Measurements from ENCODE around the gene CHMP4B.

Gene CHMP4B

DNA sequence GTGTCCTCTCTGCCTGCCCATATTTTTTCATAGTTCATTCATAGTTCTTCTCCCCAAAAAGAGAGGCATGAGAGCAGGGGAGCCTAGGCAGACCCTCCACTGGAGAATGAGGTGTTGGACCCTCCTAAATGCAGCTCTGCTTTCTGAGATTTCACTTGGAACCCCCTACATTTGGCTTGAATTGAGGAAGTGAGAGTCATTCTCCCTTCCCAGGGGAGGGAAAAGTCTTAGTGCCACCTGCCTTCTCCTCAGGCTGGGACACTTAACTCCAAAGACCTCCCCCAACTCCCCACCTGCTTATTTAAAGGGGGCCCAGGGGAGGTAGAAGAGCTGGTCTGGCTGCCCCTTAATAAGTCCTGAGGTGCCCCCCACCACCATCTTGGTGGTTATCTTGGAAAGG lies 78.2 kb downstream of the CHMP4B start:
- DNase-seq (ENCODE audit: low spot score) = no peak
- Histone ChIP-seq H3K4me3 (no peak overlapping the region), H3K27ac (no peak overlapping the region)
- TF ChIP-seq, protein P1, sequence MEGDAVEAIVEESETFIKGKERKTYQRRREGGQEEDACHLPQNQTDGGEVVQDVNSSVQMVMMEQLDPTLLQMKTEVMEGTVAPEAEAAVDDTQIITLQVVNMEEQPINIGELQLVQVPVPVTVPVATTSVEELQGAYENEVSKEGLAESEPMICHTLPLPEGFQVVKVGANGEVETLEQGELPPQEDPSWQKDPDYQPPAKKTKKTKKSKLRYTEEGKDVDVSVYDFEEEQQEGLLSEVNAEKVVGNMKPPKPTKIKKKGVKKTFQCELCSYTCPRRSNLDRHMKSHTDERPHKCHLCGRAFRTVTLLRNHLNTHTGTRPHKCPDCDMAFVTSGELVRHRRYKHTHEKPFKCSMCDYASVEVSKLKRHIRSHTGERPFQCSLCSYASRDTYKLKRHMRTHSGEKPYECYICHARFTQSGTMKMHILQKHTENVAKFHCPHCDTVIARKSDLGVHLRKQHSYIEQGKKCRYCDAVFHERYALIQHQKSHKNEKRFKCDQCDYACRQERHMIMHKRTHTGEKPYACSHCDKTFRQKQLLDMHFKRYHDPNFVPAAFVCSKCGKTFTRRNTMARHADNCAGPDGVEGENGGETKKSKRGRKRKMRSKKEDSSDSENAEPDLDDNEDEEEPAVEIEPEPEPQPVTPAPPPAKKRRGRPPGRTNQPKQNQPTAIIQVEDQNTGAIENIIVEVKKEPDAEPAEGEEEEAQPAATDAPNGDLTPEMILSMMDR (IDR thresholded peaks at IDR 0.05) = no peak

DNA sequence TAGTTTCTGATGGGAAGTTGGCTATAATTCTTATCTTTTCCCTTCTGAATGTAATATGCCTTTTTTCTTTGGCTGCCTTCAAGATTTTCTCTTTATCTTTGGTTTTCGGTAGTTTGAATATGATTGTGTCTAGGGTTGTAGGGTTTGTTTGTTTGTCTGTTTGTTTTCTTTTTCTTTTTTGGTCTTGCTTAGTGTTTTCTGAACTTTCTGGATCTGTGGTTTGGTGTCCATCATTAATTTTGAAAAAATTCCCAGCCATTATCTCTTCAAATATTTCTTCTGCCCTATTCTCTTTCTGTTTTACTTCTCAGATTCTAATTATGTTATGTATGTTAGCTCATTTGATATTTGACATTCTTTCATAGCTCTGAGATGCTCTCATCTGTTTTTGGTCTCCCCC lies 79.4 kb downstream of the CHMP4B start:
- no peak for DNase-seq (ENCODE audit: low spot score)
- no peak overlapping the region for H3K27ac ChIP-seq
- no peak overlapping the region for H3K4me3 ChIP-seq
- TF ChIP-seq, protein P1 (IDR thresholded peaks at IDR 0.05) = no peak

DNA sequence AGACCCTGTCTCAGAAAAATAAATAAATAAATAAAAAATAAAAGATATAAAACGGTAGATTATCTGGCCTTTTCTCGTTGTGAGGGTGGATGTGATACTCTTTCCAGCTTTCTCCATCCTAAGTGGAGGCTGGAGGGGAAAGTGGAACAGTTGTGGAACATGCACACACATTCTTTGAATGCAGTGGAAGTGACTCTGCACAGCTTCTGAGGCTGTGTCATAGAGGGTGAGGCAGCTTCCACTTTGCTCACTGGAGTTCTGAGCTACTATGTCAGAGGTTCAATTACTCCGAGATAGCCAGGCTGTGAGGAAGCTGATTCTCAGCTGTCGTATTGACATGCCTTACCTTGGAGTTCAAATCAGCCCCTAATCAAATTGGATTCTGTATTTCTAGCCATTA lies 82.2 kb downstream of the CHMP4B start:
- TF ChIP-seq, protein P1 (IDR thresholded peaks at IDR 0.05) = no peak
- DNase-seq (ENCODE audit: low spot score) = no peak
- H3K27ac ChIP-seq = no peak overlapping the region
- H3K4me3 ChIP-seq = no peak overlapping the region

DNA sequence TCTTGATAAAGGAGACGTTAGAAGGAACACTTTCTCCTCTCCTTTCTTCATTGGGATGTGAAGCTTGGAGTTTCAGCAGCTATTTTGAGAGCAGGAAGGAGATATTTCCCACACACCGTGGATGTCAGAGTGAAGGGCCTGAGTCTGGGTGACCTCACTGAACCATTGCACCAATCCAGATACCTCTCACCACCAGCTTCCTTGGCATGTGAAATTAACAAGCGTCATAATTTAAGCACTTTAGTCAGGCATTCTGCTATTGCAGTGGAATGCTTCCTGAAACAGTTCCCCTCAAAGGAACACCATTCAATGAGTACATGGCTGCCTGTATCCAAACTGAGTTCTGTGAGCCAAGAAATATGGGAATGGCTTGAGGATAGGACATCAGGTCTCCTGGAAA lies 83.7 kb downstream of the CHMP4B start:
- Histone ChIP-seq H3K27ac (no peak overlapping the region), H3K4me3 (no peak overlapping the region)
- no peak for DNase-seq (ENCODE audit: low spot score)
- TF ChIP-seq, protein P1 (IDR thresholded peaks at IDR 0.05) = no peak

DNA sequence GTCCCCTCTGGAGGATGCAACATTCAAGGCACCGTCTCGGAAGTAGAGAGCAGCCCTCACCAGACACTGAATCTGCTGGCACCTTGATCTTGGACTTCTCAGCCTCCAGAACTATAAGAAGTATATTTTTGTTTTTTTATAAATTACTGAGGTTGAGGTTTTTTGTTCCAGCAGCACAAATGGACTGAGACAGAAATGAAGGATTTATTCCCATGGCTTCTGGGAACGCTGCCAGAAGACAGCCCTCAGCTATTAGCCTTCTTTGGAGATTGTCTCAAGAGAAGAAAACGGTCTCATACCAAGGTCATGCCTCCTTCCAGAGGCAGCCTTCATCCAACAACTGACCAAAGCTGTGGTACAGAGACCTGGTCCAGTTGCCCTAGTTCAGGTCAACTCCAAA lies 85.4 kb downstream of the CHMP4B start:
- DNase-seq (ENCODE audit: low spot score) = no peak
- no peak overlapping the region for H3K27ac ChIP-seq
- no peak overlapping the region for H3K4me3 ChIP-seq
- TF ChIP-seq, protein P1 (IDR thresholded peaks at IDR 0.05) = no peak

DNA sequence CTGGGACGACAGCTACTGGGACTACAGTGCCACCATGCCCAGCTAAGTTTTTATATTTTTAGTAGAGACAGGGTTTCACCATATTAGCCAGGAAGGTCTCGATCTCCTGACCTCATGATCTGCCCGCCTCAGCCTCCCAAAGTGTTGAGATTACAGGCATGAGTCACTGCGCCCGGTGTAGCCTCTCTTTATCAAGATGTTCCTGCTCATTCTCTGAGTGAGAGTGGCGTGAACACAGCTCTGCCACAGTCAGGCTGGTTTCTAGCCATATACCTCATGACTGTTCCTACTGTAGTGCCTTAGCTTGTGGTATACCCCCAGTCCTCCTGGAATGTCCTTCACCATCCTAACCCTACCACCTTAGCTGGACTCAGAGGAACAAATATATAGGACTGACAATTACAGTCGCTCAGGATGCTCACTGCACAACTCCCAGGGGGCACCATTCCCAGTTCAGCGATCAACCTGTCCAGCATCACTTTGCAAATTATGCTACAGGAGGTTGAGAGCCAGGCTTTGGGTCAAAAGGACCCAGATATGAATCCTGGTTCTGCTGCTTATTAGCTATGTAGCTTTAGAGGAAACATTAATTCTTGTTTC lies 86.3 kb downstream of the CHMP4B start:
- no peak for DNase-seq (ENCODE audit: low spot score)
- H3K4me3 ChIP-seq = no peak overlapping the region
- H3K27ac ChIP-seq = no peak overlapping the region
- TF ChIP-seq, protein P1 (IDR thresholded peaks at IDR 0.05) = no peak

DNA sequence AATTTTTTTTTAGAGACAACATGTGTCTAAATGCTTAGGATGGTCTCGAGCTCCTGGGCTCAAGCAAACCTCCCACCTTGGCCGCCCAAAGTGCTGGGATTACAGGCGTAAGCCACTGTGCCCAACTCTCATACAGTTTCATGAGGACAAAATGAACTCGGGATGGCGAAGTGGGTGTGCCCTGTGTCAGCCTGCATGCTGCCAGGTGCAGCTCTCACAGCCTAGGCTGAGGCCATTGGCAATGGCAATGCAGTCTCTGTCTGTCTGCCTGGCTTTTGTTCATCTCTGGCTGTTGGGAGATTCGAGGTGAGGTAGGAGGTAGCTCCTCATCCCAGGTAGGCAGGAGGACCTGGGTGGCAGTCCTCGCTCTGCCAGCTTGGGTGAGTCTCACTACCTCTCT lies 88.0 kb downstream of the CHMP4B start:
- no peak overlapping the region for H3K4me3 ChIP-seq
- TF ChIP-seq, protein P1 (IDR thresholded peaks at IDR 0.05) = no peak
- no peak overlapping the region for H3K27ac ChIP-seq
- no peak for DNase-seq (ENCODE audit: low spot score)
